C4-2B (cell line): ENCODE measurements around the gene FAM53B.

Experiments
- ZFX ChIP-seq: fragments of 450-650 bp; IDR thresholded peaks from 2 replicates; pipeline ENCODE4 v1.6.1; 2017
- TF ChIP-seq, protein P1 (sequence below): fragments of 450-650 bp; conservative IDR thresholded peaks from 2 replicates; pipeline ENCODE4 v1.5.1; 2017; ENCODE audit warnings: mild to moderate bottlenecking

DNA sequence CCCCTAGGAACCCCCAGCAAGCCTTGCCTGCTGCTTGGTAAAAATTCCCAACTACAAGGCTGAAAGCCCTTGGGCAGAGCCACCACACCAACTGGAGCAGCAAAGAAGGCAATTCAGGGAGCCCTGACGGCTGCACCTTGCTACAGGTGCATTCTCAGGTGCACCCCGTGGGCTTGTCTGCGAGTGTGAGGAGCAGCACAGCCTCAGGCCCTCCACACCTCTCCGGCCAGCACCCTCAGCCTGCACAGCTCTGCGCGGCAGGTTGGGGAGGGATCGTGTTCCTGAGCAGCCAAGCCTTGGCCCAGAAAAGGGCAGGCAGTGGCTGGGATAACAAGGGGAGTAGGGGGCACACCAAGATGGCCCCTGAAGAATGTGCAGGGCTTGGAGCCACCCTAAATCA, 104.1 kb downstream of the FAM53B start:
- TF ChIP-seq, protein P1, sequence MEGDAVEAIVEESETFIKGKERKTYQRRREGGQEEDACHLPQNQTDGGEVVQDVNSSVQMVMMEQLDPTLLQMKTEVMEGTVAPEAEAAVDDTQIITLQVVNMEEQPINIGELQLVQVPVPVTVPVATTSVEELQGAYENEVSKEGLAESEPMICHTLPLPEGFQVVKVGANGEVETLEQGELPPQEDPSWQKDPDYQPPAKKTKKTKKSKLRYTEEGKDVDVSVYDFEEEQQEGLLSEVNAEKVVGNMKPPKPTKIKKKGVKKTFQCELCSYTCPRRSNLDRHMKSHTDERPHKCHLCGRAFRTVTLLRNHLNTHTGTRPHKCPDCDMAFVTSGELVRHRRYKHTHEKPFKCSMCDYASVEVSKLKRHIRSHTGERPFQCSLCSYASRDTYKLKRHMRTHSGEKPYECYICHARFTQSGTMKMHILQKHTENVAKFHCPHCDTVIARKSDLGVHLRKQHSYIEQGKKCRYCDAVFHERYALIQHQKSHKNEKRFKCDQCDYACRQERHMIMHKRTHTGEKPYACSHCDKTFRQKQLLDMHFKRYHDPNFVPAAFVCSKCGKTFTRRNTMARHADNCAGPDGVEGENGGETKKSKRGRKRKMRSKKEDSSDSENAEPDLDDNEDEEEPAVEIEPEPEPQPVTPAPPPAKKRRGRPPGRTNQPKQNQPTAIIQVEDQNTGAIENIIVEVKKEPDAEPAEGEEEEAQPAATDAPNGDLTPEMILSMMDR, result no peak
- TF ChIP-seq ZFX, result no peak
